ENCODE measurements around the gene RPL19.

DNA sequence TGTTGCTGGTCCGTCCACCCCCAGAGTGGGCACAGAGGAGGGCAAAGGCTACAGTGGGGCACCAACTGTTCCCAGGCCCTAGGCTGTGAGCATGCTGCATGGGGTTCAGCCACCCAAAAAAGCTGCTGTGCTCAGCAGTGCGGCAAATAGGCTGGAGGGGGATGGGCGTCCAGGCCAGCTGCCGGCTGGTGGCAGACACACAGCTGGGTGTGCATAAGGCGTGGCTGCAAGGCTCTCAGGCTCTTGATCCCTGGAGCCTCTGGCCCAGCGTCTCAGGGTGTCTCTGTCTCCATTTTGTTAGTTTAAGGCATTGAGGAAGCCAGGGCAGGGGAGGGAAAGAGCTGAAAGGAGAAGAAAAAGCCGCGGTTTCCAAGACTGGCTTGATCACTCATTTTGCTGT, 8.8 kb downstream of the RPL19 start:
- TF ChIP-seq, protein P1, sequence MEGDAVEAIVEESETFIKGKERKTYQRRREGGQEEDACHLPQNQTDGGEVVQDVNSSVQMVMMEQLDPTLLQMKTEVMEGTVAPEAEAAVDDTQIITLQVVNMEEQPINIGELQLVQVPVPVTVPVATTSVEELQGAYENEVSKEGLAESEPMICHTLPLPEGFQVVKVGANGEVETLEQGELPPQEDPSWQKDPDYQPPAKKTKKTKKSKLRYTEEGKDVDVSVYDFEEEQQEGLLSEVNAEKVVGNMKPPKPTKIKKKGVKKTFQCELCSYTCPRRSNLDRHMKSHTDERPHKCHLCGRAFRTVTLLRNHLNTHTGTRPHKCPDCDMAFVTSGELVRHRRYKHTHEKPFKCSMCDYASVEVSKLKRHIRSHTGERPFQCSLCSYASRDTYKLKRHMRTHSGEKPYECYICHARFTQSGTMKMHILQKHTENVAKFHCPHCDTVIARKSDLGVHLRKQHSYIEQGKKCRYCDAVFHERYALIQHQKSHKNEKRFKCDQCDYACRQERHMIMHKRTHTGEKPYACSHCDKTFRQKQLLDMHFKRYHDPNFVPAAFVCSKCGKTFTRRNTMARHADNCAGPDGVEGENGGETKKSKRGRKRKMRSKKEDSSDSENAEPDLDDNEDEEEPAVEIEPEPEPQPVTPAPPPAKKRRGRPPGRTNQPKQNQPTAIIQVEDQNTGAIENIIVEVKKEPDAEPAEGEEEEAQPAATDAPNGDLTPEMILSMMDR (IDR thresholded peaks at IDR 0.05; ENCODE audit: low read depth, low read length, missing input control): no peak
- TF ChIP-seq RAD21 (IDR thresholded peaks at IDR 0.05) (no peak), EGR1 (IDR thresholded peaks at IDR 0.05; ENCODE audit: low read depth in 2 of 2) (no peak), GABPA (IDR thresholded peaks at IDR 0.05 in 1 of 2, conservative IDR thresholded peaks at IDR 0.05 in 1 of 2) (no peak), REST (IDR thresholded peaks at IDR 0.05) (no peak), ATF3 (IDR thresholded peaks at IDR 0.05) (no peak), YY1 (IDR thresholded peaks at IDR 0.05) (no peak), FOXA1 (IDR thresholded peaks at IDR 0.05) (no peak), ZBTB33 (IDR thresholded peaks at IDR 0.05) (no peak), TAF1 (conservative IDR thresholded peaks at IDR 0.05) (no peak)

Measured in liver (tissue), 3 donors.